Measurements from ENCODE around the gene PPP1CA. TPM values are rescaled to one million over a fixed set of nuclear protein-coding genes. Genes with fewer than 3 reads are reported as not detected.
"Not testable (repeated sequence)": the region's sequence is repeated elsewhere in the genome, so short reads cannot be mapped to it uniquely, and the experiment has no call there.

Gene PPP1CA
- total RNA-seq, 1 donor: 169 TPM

GRCh38 chr11:67406420-67406968 lies 4.8 kb upstream of the PPP1CA start:
- Histone ChIP-seq H3K27ac (ENCODE audit: low read depth, low read length) (no peak overlapping the region), H3K4me3 (ENCODE audit: insufficient read depth, low read length) (no peak overlapping the region), H3K4me2 (ENCODE audit: insufficient read depth, low read length) (no peak overlapping the region), H3K9me3 (ENCODE audit: low read depth, low read length) (no peaks in the 10 kb centered on the region), H3K27me3 (ENCODE audit: insufficient read depth, low read length) (peaks cover 38% of the 10 kb centered on the region), H3K79me2 (ENCODE audit: insufficient read depth, low read length) (no peaks in the 10 kb centered on the region), H2AFZ (ENCODE audit: low read length) (no peak overlapping the region), H3K4me1 (ENCODE audit: insufficient read depth, low read length) (peaks cover 7% of the 10 kb centered on the region), H3K36me3 (ENCODE audit: insufficient read depth, low read length) (no peaks in the 10 kb centered on the region), H4K20me1 (ENCODE audit: insufficient read depth, low read length) (no peaks in the 10 kb centered on the region)
- DNase-seq (ENCODE audit: insufficient read length, low spot score, missing footprints): peak; percentile 84
- TF ChIP-seq CTCF (IDR thresholded peaks at IDR 0.05; ENCODE audit: extremely low read depth, low read depth, low read length): no peak

- H2AFZ ChIP-seq (ENCODE audit: low read length): no peak overlapping the region
- peaks cover 9% of the 10 kb centered on the region for H3K4me1 ChIP-seq (ENCODE audit: insufficient read depth, low read length)
- peaks cover 32% of the 10 kb centered on the region for H3K27me3 ChIP-seq (ENCODE audit: insufficient read depth, low read length)
- no peak overlapping the region for H3K27ac ChIP-seq (ENCODE audit: low read depth, low read length)
- H3K4me3 ChIP-seq (ENCODE audit: insufficient read depth, low read length): no peak overlapping the region
- no peak for TF ChIP-seq CTCF (IDR thresholded peaks at IDR 0.05; ENCODE audit: extremely low read depth, low read depth, low read length)
- no peaks in the 10 kb centered on the region for H3K36me3 ChIP-seq (ENCODE audit: insufficient read depth, low read length)
- no peaks in the 10 kb centered on the region for H3K9me3 ChIP-seq (ENCODE audit: low read depth, low read length)
- peaks cover 6% of the 10 kb centered on the region for H3K79me2 ChIP-seq (ENCODE audit: insufficient read depth, low read length)
- H3K4me2 ChIP-seq (ENCODE audit: insufficient read depth, low read length): no peak overlapping the region
- H4K20me1 ChIP-seq (ENCODE audit: insufficient read depth, low read length): peaks cover 4% of the 10 kb centered on the region
- peak; percentile 91 for DNase-seq (ENCODE audit: insufficient read length, low spot score, missing footprints)
These were observed 4.2 kb upstream of the PPP1CA start for GRCh38 chr11:67405688-67406339.

GRCh38 chr11:67405196-67405567 lies 3.5 kb upstream of the PPP1CA start:
- Histone ChIP-seq H4K20me1 (ENCODE audit: insufficient read depth, low read length) (peaks cover 11% of the 10 kb centered on the region), H3K27ac (ENCODE audit: low read depth, low read length) (no peak overlapping the region), H2AFZ (ENCODE audit: low read length) (no peak overlapping the region), H3K36me3 (ENCODE audit: insufficient read depth, low read length) (peaks cover 3% of the 10 kb centered on the region), H3K9me3 (ENCODE audit: low read depth, low read length) (no peaks in the 10 kb centered on the region), H3K4me1 (ENCODE audit: insufficient read depth, low read length) (peaks cover 15% of the 10 kb centered on the region), H3K27me3 (ENCODE audit: insufficient read depth, low read length) (peaks cover 25% of the 10 kb centered on the region), H3K79me2 (ENCODE audit: insufficient read depth, low read length) (peaks cover 13% of the 10 kb centered on the region), H3K4me2 (ENCODE audit: insufficient read depth, low read length) (no peak overlapping the region), H3K4me3 (ENCODE audit: insufficient read depth, low read length) (no peak overlapping the region)
- peak; percentile 75 for DNase-seq (ENCODE audit: insufficient read length, low spot score, missing footprints)
- TF ChIP-seq CTCF (IDR thresholded peaks at IDR 0.05; ENCODE audit: extremely low read depth, low read depth, low read length): no peak

- H3K9me3 ChIP-seq (ENCODE audit: low read depth, low read length): no peaks in the 10 kb centered on the region
- H3K27me3 ChIP-seq (ENCODE audit: insufficient read depth, low read length): peaks cover 20% of the 10 kb centered on the region
- peaks cover 13% of the 10 kb centered on the region for H4K20me1 ChIP-seq (ENCODE audit: insufficient read depth, low read length)
- H3K4me1 ChIP-seq (ENCODE audit: insufficient read depth, low read length): peaks cover 17% of the 10 kb centered on the region
- peaks cover 7% of the 10 kb centered on the region for H3K36me3 ChIP-seq (ENCODE audit: insufficient read depth, low read length)
- H3K4me2 ChIP-seq (ENCODE audit: insufficient read depth, low read length): no peak overlapping the region
- no peak for TF ChIP-seq CTCF (IDR thresholded peaks at IDR 0.05; ENCODE audit: extremely low read depth, low read depth, low read length)
- DNase-seq (ENCODE audit: insufficient read length, low spot score, missing footprints): peak; percentile 92
- H3K4me3 ChIP-seq (ENCODE audit: insufficient read depth, low read length): no peak overlapping the region
- no peak overlapping the region for H3K27ac ChIP-seq (ENCODE audit: low read depth, low read length)
- H2AFZ ChIP-seq (ENCODE audit: low read length): no peak overlapping the region
- peaks cover 16% of the 10 kb centered on the region for H3K79me2 ChIP-seq (ENCODE audit: insufficient read depth, low read length)
These were observed 3.0 kb upstream of the PPP1CA start for GRCh38 chr11:67404515-67405195.

GRCh38 chr11:67403085-67403484 lies 1.4 kb upstream of the PPP1CA start:
- H2AFZ ChIP-seq (ENCODE audit: low read length); DNase-seq (ENCODE audit: insufficient read length, low spot score, missing footprints): not testable (repeated sequence)
- H3K79me2 ChIP-seq (ENCODE audit: insufficient read depth, low read length): peaks cover 26% of the 10 kb centered on the region

More at GRCh38 chr11:67403085-67403484, 1.4 kb upstream of the PPP1CA start:
- Histone ChIP-seq H3K4me1 (ENCODE audit: insufficient read depth, low read length) (peaks cover 17% of the 10 kb centered on the region), H4K20me1 (ENCODE audit: insufficient read depth, low read length) (peaks cover 24% of the 10 kb centered on the region), H3K36me3 (ENCODE audit: insufficient read depth, low read length) (peaks cover 22% of the 10 kb centered on the region)
- H3K9me3 ChIP-seq (ENCODE audit: low read depth, low read length); H3K27me3 ChIP-seq (ENCODE audit: insufficient read depth, low read length); H3K4me2 ChIP-seq (ENCODE audit: insufficient read depth, low read length); H3K27ac ChIP-seq (ENCODE audit: low read depth, low read length); H3K4me3 ChIP-seq (ENCODE audit: insufficient read depth, low read length): not testable (repeated sequence)
